NB4 (cell line): Measurements from ENCODE around the gene HCFC1.

Experiments used
- CTCF ChIP-seq: IDR thresholded peaks from one replicate; pipeline ENCODE4 v1.5.1; 2012; ENCODE audit warnings: low read depth, low read length
- POLR2A ChIP-seq: IDR thresholded peaks from 2 replicates; pipeline ENCODE4 v1.6.1; 2011; ENCODE audit warnings: mild to moderate bottlenecking; ENCODE audit not compliant: insufficient read length; ENCODE audit errors: extremely low read depth
- TF ChIP-seq, protein P1 (sequence below): IDR thresholded peaks from 2 replicates; pipeline ENCODE4 v1.6.1; 2011; ENCODE audit warnings: low read depth, low read length

DNA sequence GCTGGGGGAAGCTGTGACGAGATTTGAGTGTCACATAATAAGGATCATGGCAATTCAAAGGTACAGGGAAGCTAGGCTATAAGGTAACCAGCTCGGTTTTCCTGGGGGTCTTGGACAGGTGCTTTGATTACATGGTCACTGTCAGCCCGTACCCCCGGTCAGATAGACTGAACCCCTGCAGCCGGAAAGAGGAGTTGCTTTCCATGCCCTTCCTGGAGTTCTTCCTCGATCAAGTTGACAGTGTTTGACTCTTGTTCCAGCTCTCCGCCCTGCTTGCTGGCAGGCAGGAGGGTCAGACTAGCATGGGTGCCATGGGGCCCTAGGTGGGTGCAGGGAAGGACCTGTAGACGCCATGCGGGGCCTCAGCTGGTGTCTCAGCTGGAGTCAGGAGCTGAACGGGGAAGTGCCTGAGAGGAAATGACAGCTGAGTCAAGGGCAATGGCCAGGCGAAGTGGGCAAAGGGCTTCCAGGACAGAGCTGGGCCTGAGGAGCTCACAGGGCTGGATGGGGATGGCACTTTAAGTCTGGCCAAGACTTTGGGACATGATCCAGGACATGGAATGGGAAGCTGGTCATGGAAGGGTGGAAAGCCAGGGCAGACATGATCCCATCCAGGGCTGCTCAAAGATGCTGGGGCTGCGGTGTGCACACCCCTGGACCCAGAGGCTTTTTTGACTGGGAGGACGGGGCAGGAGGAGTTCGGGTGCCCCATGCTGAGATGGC lies 2.5 kb upstream of the HCFC1 start:
- TF ChIP-seq CTCF = no peak
- TF ChIP-seq POLR2A = no peak
- TF ChIP-seq, protein P1, sequence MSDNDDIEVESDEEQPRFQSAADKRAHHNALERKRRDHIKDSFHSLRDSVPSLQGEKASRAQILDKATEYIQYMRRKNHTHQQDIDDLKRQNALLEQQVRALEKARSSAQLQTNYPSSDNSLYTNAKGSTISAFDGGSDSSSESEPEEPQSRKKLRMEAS = no peak
